HAP-1 (cell line): ENCODE data around the gene OPTC.
"Not testable (repeated sequence)": the region's sequence is repeated elsewhere in the genome, so short reads cannot be mapped to it uniquely, and the experiment has no call there.

ENCODE experiments used
- DNase-seq, 2 experiments: peaks; one replicate each; pipeline ENCODE4 v3.0.0-alpha.2; 2016 to 2020; ENCODE audit warnings: low spot score in 2 of 2
- H3K27me3 ChIP-seq: fragments of 250-450 bp; sonication (Bioruptor Pico); 2 replicates; pipeline ENCODE4 v1.5.1; 2020; ENCODE audit warnings: low read depth, mild to moderate bottlenecking, moderate library complexity
- H3K36me3 ChIP-seq: fragments of 250-450 bp; sonication (Bioruptor Pico); replicated peaks from 2 replicates; pipeline ENCODE4 v1.5.1; 2020; ENCODE audit warnings: mild to moderate bottlenecking
- H3K4me1 ChIP-seq: fragments of 250-450 bp; sonication (Bioruptor Pico); 2 replicates; pipeline ENCODE4 v1.5.1; 2020; ENCODE audit warnings: mild to moderate bottlenecking
- H3K4me3 ChIP-seq: fragments of 250-450 bp; sonication (Bioruptor Pico); 2 replicates; pipeline ENCODE4 v1.5.1; 2020; ENCODE audit warnings: mild to moderate bottlenecking, moderate library complexity
- H3K9me3 ChIP-seq: fragments of 250-450 bp; sonication (Bioruptor Pico); 2 replicates; pipeline ENCODE4 v1.5.1; 2020; ENCODE audit warnings: mild to moderate bottlenecking, moderate library complexity
- in situ Hi-C: fragments of 300-500 bp; cut with MboI; formaldehyde crosslinking; loops from 3 replicates; pipeline ENCODE4 v1.14.3; 2020; ENCODE audit warnings: low sequenced_read_pairs, inconsistent platforms, mixed read lengths

Gene OPTC, protein sequence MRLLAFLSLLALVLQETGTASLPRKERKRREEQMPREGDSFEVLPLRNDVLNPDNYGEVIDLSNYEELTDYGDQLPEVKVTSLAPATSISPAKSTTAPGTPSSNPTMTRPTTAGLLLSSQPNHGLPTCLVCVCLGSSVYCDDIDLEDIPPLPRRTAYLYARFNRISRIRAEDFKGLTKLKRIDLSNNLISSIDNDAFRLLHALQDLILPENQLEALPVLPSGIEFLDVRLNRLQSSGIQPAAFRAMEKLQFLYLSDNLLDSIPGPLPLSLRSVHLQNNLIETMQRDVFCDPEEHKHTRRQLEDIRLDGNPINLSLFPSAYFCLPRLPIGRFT

DNA sequence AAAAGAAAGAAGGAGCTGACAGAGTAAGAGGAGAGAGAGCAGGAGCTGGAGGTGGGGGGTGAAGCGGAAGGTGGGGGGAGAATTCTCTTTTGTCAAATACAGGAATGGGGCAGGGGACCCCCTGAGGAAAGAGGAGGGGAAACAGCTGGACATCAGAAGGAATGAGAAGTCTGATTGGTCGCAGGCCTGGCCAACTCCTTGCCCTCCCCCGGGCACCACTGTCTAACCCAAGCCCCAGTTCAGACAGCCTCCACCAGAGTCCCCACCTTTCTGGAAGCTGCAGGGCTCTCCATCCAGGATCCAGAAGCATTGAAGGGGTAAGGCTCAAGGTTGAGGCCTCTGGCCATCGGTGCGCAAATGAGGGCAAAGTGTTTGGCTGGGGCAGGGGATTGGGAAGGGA is at the start of gene OPTC:
OPTC (plus strand) TSS at position 253 of the 400 bp plus-strand sequence. CDS start 1,853 bp downstream, outside the sequence.
- no peaks in the 10 kb centered on the region for H3K27me3 ChIP-seq
- DNase-seq = no peak
- no peaks in the 10 kb centered on the region for H3K9me3 ChIP-seq
- no peaks in the 10 kb centered on the region for H3K4me1 ChIP-seq
- in situ Hi-C loops = no loop called here
- no peak within 1 kb of the TSS for H3K4me3 ChIP-seq
- H3K36me3 ChIP-seq = no peaks in the 10 kb centered on the region

DNA sequence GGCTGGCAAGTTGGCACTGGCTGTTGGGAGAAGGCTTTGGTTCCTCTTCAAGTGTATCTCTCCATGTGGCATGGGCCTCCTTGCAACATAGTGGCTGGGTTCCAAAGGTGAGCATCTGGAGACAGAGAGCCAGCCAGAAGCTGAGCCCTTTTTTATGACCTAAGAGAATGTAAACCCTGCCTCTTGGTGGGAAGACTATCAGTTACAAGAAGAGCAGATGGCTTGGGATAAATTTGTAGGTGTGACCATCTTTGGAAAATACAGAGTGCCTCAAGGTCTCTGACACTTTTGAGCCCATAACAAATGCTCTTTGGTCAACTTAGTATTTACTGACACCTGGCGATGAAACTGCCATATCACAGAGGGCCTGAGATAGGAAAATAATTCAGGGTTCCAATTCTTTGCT is 49.8 kb upstream of the OPTC start:
- no peak for DNase-seq
- Histone ChIP-seq H3K9me3 (no peaks in the 10 kb centered on the region), H3K4me3 (no peak overlapping the region), H3K36me3 (no peaks in the 10 kb centered on the region), H3K27me3 (peaks cover 35% of the 10 kb centered on the region), H3K4me1 (no peaks in the 10 kb centered on the region)
- in situ Hi-C loops = no loop called here

DNA sequence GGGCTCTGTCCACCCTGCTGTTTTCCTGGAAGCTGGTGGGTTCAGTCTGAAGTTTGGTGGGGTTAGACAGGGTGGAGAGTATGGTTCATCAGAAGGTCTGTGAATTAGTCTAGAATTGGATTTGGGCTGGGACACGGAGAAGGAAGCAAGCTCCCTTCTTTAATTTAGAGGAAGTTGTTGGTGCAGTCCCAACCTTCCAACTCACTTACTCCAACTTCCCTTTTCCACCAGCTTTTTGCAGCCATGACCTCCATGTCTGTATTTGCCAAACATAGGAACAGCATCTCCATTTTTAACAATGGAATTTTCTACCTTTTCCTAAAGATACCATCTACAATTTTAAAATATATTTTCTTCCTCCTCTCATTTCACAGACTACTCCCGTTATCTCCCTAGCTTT is 46.8 kb upstream of the OPTC start:
- H3K36me3 ChIP-seq = no peaks in the 10 kb centered on the region
- H3K4me3 ChIP-seq = no peak overlapping the region
- H3K9me3 ChIP-seq = no peaks in the 10 kb centered on the region
- no peaks in the 10 kb centered on the region for H3K4me1 ChIP-seq
- no peak for DNase-seq
- peaks cover 38% of the 10 kb centered on the region for H3K27me3 ChIP-seq
- in situ Hi-C loops = no loop called here

DNA sequence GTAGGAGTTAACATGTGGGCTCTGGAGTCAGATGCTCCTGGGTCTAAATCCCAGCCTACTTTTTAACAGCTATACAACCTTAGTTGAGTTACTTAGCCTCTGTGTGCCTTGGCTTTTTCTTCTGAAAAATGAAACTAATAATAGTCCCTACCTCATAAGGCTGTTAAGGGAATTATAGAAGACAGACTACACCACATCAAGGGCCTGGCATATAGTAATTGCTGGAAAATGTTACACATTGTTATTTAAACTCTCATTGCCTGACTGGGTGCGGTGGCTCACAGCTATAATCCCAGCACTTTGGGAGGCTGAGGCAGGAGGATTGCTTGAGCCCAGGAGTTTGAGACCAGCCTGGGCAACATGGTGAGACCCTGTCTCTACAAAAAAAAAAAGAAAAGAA is 46.4 kb upstream of the OPTC start:
- in situ Hi-C loops = not testable (repeated sequence)

DNA sequence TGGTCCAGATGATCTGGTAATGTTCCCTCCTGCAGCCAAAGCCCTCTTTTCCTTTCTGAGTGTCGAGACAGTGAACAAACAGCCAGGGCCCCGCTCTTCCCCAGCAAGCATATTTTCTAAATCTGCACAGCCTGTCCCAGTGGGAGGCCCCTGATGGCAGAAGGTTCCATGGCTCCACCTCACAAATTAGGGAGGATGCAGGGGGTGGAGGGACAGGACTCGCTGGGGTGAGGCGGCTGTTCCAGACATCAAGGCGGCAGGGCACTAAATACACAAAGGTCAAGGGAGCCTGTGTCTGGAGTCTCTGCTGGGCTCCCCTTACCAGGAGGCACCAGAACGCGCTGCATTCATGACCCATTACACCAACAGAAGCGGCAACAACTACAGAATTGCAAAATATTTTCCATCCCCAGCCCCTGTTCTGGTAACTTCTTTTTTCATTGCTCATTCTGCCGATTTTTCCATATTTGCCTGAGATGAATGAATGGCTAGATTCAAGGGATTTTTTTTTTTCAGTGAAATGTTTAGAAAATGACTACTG is 45.4 kb upstream of the OPTC start:
- H3K4me3 ChIP-seq = no peak overlapping the region
- no peaks in the 10 kb centered on the region for H3K4me1 ChIP-seq
- in situ Hi-C loops = no loop called here
- no peaks in the 10 kb centered on the region for H3K36me3 ChIP-seq
- peaks cover 34% of the 10 kb centered on the region for H3K27me3 ChIP-seq
- H3K9me3 ChIP-seq = no peaks in the 10 kb centered on the region
- no peak for DNase-seq

More for the DNA sequence above, 46.4 kb upstream of the OPTC start:
- not testable (repeated sequence) for DNase-seq, H3K4me3 ChIP-seq, H3K4me1 ChIP-seq, H3K36me3 ChIP-seq, H3K9me3 ChIP-seq
- H3K27me3 ChIP-seq = peaks cover 33% of the 10 kb centered on the region

DNA sequence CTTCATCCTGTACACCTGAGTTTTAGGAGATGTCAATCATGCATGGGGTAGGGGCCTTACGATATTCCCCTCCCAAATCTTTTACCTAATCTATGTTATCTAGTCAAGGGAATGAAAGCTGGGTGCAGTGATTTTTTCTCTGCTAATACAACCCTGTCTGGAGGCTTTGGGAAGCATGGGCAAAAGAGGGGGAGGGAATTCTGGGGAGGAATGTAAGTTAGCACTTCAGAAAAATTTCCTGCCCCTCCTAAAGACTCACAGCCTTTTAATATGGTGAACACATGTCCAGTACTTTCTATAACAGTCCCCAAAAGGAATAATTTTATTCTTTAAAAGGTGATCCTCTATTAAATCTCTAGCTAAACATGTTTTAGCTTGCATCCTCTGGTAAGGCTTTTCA is 44.0 kb upstream of the OPTC start:
- in situ Hi-C loops = no loop called here
- Histone ChIP-seq H3K4me1 (no peaks in the 10 kb centered on the region), H3K36me3 (no peaks in the 10 kb centered on the region), H3K4me3 (no peak overlapping the region), H3K9me3 (no peaks in the 10 kb centered on the region), H3K27me3 (peaks cover 35% of the 10 kb centered on the region)
- DNase-seq = no peak

DNA sequence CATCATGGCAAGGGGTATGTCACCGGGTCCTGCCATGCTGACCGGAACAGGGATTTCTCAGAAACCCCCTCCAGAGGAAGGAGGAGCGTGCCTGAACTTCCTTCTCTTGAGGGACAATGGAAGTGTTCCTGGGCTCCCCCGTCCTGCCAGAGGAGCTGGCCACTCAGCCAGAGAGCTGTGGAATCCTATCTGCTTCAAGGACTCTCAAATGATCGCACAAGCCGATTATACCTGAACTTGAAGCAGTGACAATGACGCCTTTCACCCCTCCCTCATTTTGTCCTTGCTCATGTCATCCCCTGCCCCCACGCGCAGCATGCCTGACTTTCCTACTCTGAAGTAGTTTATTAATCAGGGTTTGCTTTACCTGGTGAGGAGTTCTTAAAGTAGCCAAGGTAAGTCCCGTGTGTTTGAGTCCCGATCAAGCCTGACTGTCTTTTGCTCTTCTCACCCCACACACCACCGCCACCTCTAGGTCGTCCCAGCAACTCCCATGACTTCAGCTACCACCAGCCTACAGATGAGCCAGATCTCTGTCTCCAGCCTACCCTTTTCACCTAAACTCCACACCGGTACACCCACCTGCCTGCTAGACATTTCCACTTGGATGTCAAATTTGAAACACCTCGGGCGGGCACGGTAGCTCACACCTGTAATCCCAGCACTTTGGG is 43.3 kb upstream of the OPTC start:
- H3K27me3 ChIP-seq = peaks cover 35% of the 10 kb centered on the region
- no peaks in the 10 kb centered on the region for H3K9me3 ChIP-seq
- H3K4me1 ChIP-seq = no peaks in the 10 kb centered on the region
- DNase-seq = no peak
- H3K4me3 ChIP-seq = no peak overlapping the region
- in situ Hi-C loops = no loop called here
- no peaks in the 10 kb centered on the region for H3K36me3 ChIP-seq

DNA sequence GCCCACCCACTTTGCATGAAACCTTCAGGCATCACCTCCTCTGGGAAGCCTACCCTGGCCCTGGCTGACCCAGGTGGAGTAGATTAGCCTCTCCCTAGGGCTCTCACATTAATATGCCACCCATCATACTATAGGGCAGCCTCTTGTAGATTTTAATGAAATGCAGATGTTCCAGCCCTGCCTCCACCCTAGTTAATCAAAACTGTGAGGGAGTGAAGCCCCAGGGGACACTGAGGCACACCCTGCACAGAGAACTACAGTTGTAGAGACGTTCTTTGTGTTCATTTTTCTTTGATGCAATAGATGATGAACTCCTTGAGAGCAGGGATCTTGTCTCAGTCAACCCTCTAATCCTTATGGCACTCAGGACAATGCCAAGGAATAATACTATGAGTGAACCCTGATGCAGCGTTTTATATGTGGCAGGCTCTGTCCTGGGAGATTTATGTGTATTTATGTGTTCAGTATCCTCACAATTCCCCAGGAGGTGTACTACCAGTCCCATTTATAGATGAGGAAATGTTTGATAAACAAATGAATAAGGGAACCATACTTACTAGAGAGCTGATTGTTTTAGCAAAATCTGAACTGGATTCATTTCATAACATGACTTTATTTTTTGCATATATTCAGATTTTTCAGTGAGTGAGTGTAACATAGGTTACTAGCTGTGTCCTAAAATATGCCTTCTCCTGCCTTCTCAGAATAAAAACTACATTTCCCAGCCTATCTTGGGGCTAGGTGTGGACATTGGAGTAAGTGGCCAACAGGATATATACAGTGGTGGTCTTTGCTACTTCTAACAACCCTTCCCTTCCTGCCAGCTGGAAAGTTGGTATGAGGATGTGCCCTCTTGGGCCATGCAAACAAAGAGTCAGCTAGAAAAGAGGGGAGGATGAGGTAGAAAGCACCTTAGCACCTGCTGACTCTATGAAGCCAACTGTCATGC is 41.8 kb upstream of the OPTC start:
- Histone ChIP-seq H3K4me1 (no peaks in the 10 kb centered on the region), H3K36me3 (no peaks in the 10 kb centered on the region), H3K27me3 (peaks cover 29% of the 10 kb centered on the region), H3K9me3 (no peaks in the 10 kb centered on the region), H3K4me3 (no peak overlapping the region)
- DNase-seq = no peak
- in situ Hi-C loops = no loop called here

DNA sequence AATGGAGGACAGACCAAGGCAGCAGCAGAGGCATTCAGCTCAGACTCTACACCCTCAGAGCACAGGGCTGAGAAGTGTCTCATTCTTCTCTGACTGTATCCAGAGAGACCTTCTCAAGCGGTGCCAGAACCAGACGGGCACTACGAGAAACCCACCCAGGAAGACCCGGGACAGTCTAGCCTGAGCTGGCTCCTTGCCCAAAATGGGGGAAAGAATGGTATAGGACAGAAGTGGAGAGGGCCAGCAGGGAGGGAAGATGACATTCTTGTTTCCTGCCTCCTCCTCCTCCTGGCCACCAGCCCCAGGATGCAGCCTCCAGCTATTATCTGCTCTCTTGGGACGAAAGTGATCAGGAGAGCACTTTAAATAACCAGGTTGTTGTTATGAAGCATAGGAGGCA is 40.9 kb upstream of the OPTC start:
- DNase-seq = no peak

DNA sequence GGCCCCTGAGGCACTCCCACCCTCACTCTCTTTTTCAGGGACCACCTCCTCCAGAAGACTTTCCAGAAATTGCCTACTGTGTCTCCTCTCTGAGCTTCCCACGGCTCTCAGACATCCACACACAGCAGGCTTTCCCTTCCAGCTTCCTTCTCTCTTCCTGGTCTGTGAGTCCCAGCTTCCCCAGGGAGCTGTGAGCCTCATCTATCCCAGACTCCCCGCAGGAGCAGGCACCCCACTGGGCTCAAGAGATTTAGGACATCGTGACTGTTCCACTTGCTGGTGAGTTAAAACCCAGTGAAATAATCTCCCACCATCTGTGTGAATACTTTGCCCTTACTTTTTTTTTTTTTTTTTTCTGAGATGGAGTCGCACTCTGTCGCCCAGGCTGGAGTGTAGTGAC is 40.3 kb upstream of the OPTC start:
- Histone ChIP-seq H3K36me3 (no peaks in the 10 kb centered on the region), H3K4me3 (no peak overlapping the region), H3K9me3 (no peaks in the 10 kb centered on the region), H3K4me1 (no peaks in the 10 kb centered on the region), H3K27me3 (peaks cover 22% of the 10 kb centered on the region)
- DNase-seq = no peak
- in situ Hi-C loops = no loop called here

More for the DNA sequence above, 40.9 kb upstream of the OPTC start:
- Histone ChIP-seq H3K4me3 (no peak overlapping the region), H3K36me3 (no peaks in the 10 kb centered on the region), H3K27me3 (peaks cover 26% of the 10 kb centered on the region), H3K9me3 (no peaks in the 10 kb centered on the region), H3K4me1 (no peaks in the 10 kb centered on the region)
- in situ Hi-C loops = no loop called here

DNA sequence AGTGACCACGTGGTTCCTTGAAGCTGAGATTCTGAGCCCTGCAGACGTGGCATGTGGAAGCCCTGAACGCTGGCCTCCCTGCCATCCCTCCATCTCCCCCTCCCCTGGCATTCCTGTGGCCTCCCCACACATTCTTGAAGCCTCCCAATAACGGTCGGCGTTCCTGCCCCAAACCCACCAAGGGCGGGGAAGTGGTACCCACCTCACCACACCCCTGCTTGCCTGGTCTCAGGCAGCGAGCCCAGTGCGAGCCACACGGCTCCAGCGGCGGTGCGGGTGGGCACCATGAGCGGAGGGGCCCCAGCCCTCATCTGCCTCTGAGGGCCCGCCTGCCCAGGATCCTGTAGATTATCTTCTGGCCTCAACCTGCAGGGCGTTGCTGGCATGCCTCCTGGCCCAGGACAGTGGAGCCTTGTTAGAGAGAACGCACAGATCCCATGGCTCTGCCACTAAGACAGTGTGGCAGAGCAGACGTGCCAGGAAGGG is 38.9 kb upstream of the OPTC start:
- H3K27me3 ChIP-seq = peaks cover 19% of the 10 kb centered on the region
- H3K4me3 ChIP-seq = no peak overlapping the region
- in situ Hi-C loops = no loop called here
- no peaks in the 10 kb centered on the region for H3K9me3 ChIP-seq
- no peak for DNase-seq
- no peaks in the 10 kb centered on the region for H3K4me1 ChIP-seq
- no peaks in the 10 kb centered on the region for H3K36me3 ChIP-seq

DNA sequence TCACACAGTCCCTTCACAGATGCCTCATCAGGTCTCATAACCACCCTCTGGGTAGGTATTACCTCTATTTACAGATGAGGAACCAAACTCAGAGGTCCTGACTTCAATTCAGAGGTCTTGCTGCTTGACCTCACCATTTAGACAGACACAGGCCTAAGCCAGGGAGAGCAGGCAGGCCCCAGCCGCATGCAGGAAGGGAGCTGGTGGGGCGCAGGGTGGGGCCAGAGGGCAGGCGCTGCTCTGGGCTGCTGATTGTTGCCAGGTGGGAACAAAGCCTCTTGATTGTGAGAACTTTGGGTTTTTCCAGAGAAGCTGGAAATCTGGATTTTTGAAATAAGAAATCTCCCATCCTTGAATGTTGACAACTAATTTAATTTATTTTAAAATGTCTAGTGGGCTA is 38.2 kb upstream of the OPTC start:
- Histone ChIP-seq H3K4me3 (no peak overlapping the region), H3K36me3 (no peaks in the 10 kb centered on the region), H3K9me3 (no peaks in the 10 kb centered on the region), H3K4me1 (no peaks in the 10 kb centered on the region), H3K27me3 (peaks cover 20% of the 10 kb centered on the region)
- DNase-seq = no peak
- in situ Hi-C loops = no loop called here

DNA sequence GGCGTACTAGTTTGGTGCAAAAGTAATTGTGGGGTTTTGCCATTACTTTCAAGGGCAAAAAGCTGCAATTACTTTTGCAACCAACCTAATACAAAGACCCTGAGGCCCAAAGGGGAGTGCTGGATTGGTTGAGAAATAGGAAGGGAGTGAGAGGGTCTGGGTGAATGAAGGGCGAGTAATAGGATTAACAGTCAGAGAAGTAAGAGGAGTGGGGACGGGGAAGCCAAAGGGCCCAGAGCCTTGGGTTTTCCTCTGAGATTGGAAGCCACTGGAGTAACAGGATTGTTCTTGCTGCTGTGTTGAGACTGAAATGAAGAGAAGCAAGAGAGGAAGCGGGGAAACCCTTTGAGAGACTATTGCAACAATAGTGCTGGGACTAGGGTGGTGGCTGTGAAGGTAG is 37.4 kb upstream of the OPTC start:
- DNase-seq = no peak
- Histone ChIP-seq H3K4me1 (no peaks in the 10 kb centered on the region), H3K4me3 (no peak overlapping the region), H3K27me3 (peaks cover 18% of the 10 kb centered on the region), H3K9me3 (no peaks in the 10 kb centered on the region), H3K36me3 (no peaks in the 10 kb centered on the region)
- in situ Hi-C loops = no loop called here
